PC-3 (cell line): Measurements from ENCODE around the gene TUBB4A.
"Not testable (repeated sequence)": the region's sequence is repeated elsewhere in the genome, so short reads cannot be mapped to it uniquely, and the experiment has no call there.

Source experiments
- CTCF ChIP-seq: fragments of 300-600 bp; sonication (generic); conservative IDR thresholded peaks from 2 replicates; pipeline ENCODE4 v1.5.1; 2017; ENCODE audit warnings: antibody characterized with exemption, low read depth, mild to moderate bottlenecking, low read length
- EZH2 ChIP-seq: fragments of 300-600 bp; sonication (generic); IDR thresholded peaks from one replicate; pipeline ENCODE4 v1.6.1; 2017; ENCODE audit warnings: antibody characterized with exemption, mild to moderate bottlenecking, low read length; ENCODE audit not compliant: unreplicated experiment

- not testable (repeated sequence) for TF ChIP-seq CTCF, EZH2
These were observed 6.1 kb upstream of the TUBB4A start for GRCh38 chr19:6508028-6508771.
